Measurements from ENCODE around the gene RFPL2. TPM values are rescaled to one million over a fixed set of nuclear protein-coding genes. Genes with fewer than 3 reads are reported as not detected.

The RFPL2 gene
- not detected in 2 replicates for total RNA-seq

GRCh38 chr22:32204856-32205722 lies at the start of gene RFPL2:
RFPL2 (minus strand) TSS chr22:32205073; CDS start chr22:32202451, 2,622 bp downstream.
- no peak for DNase-seq (ENCODE audit: low read depth, low spot score)

GRCh38 chr22:32249231-32249630 lies 44.4 kb upstream of the RFPL2 start:
- DNase-seq (ENCODE audit: low read depth, low spot score) = no peak

- DNase-seq (ENCODE audit: low read depth, low spot score) = no peak
Measured at GRCh38 chr22:32248276-32248675, 43.4 kb upstream of the RFPL2 start.

GRCh38 chr22:32246166-32246565 lies 41.3 kb upstream of the RFPL2 start:
- DNase-seq (ENCODE audit: low read depth, low spot score) = no peak

- no peak for DNase-seq (ENCODE audit: low read depth, low spot score)
Measured at GRCh38 chr22:32245042-32245441, 40.2 kb upstream of the RFPL2 start.

GRCh38 chr22:32244547-32244946 lies 39.7 kb upstream of the RFPL2 start:
- DNase-seq (ENCODE audit: low read depth, low spot score) = no peak

- no peak for DNase-seq (ENCODE audit: low read depth, low spot score)
Measured at GRCh38 chr22:32240461-32240860, 35.6 kb upstream of the RFPL2 start.

- no peak for DNase-seq (ENCODE audit: low read depth, low spot score)
Measured at GRCh38 chr22:32237906-32238305, 33.0 kb upstream of the RFPL2 start.

- no peak for DNase-seq (ENCODE audit: low read depth, low spot score)
Measured at GRCh38 chr22:32236970-32237369, 32.1 kb upstream of the RFPL2 start.

GRCh38 chr22:32233091-32233490 lies 28.2 kb upstream of the RFPL2 start:
- no peak for DNase-seq (ENCODE audit: low read depth, low spot score)

- DNase-seq (ENCODE audit: low read depth, low spot score) = no peak
Measured at GRCh38 chr22:32232191-32232830, 27.4 kb upstream of the RFPL2 start.

- DNase-seq (ENCODE audit: low read depth, low spot score) = no peak
Measured at GRCh38 chr22:32226326-32227104, 21.6 kb upstream of the RFPL2 start.

GRCh38 chr22:32222991-32223390 lies 18.1 kb upstream of the RFPL2 start:
- no peak for DNase-seq (ENCODE audit: low read depth, low spot score)

- DNase-seq (ENCODE audit: low read depth, low spot score) = no peak
Measured at GRCh38 chr22:32219026-32219425, 14.2 kb upstream of the RFPL2 start.

- no peak for DNase-seq (ENCODE audit: low read depth, low spot score)
Measured at GRCh38 chr22:32218470-32218869, 13.6 kb upstream of the RFPL2 start.

GRCh38 chr22:32217465-32217864 lies 12.6 kb upstream of the RFPL2 start:
- no peak for DNase-seq (ENCODE audit: low read depth, low spot score)

- DNase-seq (ENCODE audit: low read depth, low spot score) = no peak
Measured at GRCh38 chr22:32216911-32217310, 12.0 kb upstream of the RFPL2 start.

- DNase-seq (ENCODE audit: low read depth, low spot score) = no peak
Measured at GRCh38 chr22:32211011-32211410, 6.1 kb upstream of the RFPL2 start.

- DNase-seq (ENCODE audit: low read depth, low spot score) = no peak
Measured at GRCh38 chr22:32208681-32209080, 3.8 kb upstream of the RFPL2 start.

GRCh38 chr22:32207971-32208480 lies 3.2 kb upstream of the RFPL2 start:
- no peak for DNase-seq (ENCODE audit: low read depth, low spot score)

- DNase-seq (ENCODE audit: low read depth, low spot score) = no peak
Measured at GRCh38 chr22:32206774-32207758, 2.2 kb upstream of the RFPL2 start.

All from pulmonary artery endothelial cell (primary cell).